PC-3 (cell line): ENCODE measurements around the gene SH3GL3.

Experiments
- CTCF ChIP-seq: fragments of 300-600 bp; sonication (generic); conservative IDR thresholded peaks from 2 replicates; pipeline ENCODE4 v1.5.1; 2017; ENCODE audit warnings: antibody characterized with exemption, low read depth, mild to moderate bottlenecking, low read length
- EZH2phosphoT487 ChIP-seq: fragments of 300-600 bp; sonication (generic); IDR thresholded peaks from 2 replicates; pipeline ENCODE4 v1.6.1; 2018; ENCODE audit warnings: mild to moderate bottlenecking, antibody characterized with exemption, low read length, borderline replicate concordance

- TF ChIP-seq CTCF (no peak), EZH2phosphoT487 (no peak)
Measured at GRCh38 chr15:83626171-83626802, 179.1 kb downstream of the SH3GL3 start.
